Vagina (tissue), 2 donors: ENCODE data around the gene MYZAP. TPM values are rescaled to one million over a fixed set of nuclear protein-coding genes. Genes with fewer than 3 reads are reported as not detected.

Experiments
- DNase-seq, 2 donors: peaks; one replicate each; pipeline ENCODE4 v3.0.0-alpha.2; 2017; ENCODE audit errors: extremely low spot score in 2 of 2
- H3K27ac ChIP-seq: fragments of 200-600 bp; sonication (generic); one replicate; pipeline ENCODE4 v1.5.1; 2019
- H3K27me3 ChIP-seq: fragments of 200-600 bp; sonication (generic); one replicate; pipeline ENCODE4 v1.5.1; 2019
- H3K36me3 ChIP-seq, 2 donors: fragments of 200-600 bp; sonication (generic); one replicate each; pipeline ENCODE4 v1.5.1; 2017 to 2019
- H3K4me1 ChIP-seq: fragments of 200-600 bp; sonication (generic); one replicate; pipeline ENCODE4 v1.5.1; 2019
- H3K4me3 ChIP-seq, 2 donors: fragments of 200-600 bp; sonication (generic); 1 replicate in 1 of 2; 2 replicates in 1 of 2; pipeline ENCODE4 v1.5.1; 2016 to 2019
- H3K9me3 ChIP-seq: fragments of 200-600 bp; sonication (generic); one replicate; pipeline ENCODE4 v1.5.1; 2019
- CTCF ChIP-seq, 3 experiments: fragments of 450-650 bp in 2 of 3; fragments of 200-600 bp in 1 of 3; sonication (generic) in 1 of 3; IDR thresholded peaks; one replicate each; pipeline ENCODE4 v1.5.1; 2017 to 2019; ENCODE audit warnings: antibody characterized with exemption in 3 of 3, mild to moderate bottlenecking in 2 of 3, moderate library complexity in 2 of 3
- POLR2A ChIP-seq, 2 donors: fragments of 450-650 bp; IDR thresholded peaks; one replicate each; pipeline ENCODE4 v1.6.1; 2017; ENCODE audit warnings: antibody characterized with exemption in 2 of 2, mild to moderate bottlenecking in 2 of 2, moderate library complexity in 2 of 2
- POLR2AphosphoS5 ChIP-seq, 2 donors: sonication (generic); formaldehyde crosslinking; IDR thresholded peaks; one replicate each; pipeline ENCODE4 v1.9.0; 2017; ENCODE audit warnings: antibody characterized with exemption in 2 of 2, mild to moderate bottlenecking in 2 of 2, low read depth in 1 of 2; ENCODE audit not compliant: insufficient read depth in 1 of 2
- intact Hi-C: fragments of 100-400 bp; cut with DNase I; formaldehyde crosslinking; loops from one replicate; pipeline ENCODE4 v1.15.1; 2023
- total RNA-seq: library from RNA; depleted of rRNA; stranded (reverse); fragments of >200 nt; gene quantifications from one replicate; pipeline ENCODE4 v1.2.3, GENCODE V29; 2016

MYZAP gene
- total RNA-seq, 1 donor from 2014 or later = 15.2 TPM

- H3K4me3 ChIP-seq = peak overlapping the region; percentile 79 to 82
- intact Hi-C loops = loop anchor here (5.0 kb wide), 1 partner anchor 946 kb away; no protein-coding TSS in a partner anchor
- no peaks in the 10 kb centered on the region for H3K27me3 ChIP-seq
- TF ChIP-seq CTCF (IDR thresholded peaks at IDR 0.05) = no peak
- no peak for TF ChIP-seq POLR2AphosphoS5 (IDR thresholded peaks at IDR 0.05; ENCODE audit: insufficient read depth in 1 of 2, low read depth in 1 of 2)
- TF ChIP-seq POLR2A (IDR thresholded peaks at IDR 0.05) = no peak
- DNase-seq = no peak
- no peak overlapping the region for H3K27ac ChIP-seq
- peaks cover 55% of the 10 kb centered on the region for H3K4me1 ChIP-seq
- H3K36me3 ChIP-seq = peaks cover 0 to 39% of the 10 kb centered on the region in 2 donors
- H3K9me3 ChIP-seq = no peaks in the 10 kb centered on the region
Measured at GRCh38 chr15:57708047-57708446, 116.3 kb downstream of the MYZAP start.

GRCh38 chr15:57718309-57718708 lies 126.6 kb downstream of the MYZAP start:
- no peak for DNase-seq
- peaks cover 0 to 24% of the 10 kb centered on the region in 2 donors for H3K36me3 ChIP-seq
- no peaks in the 10 kb centered on the region for H3K9me3 ChIP-seq
- H3K27me3 ChIP-seq = no peaks in the 10 kb centered on the region
- no peak for TF ChIP-seq POLR2AphosphoS5 (IDR thresholded peaks at IDR 0.05; ENCODE audit: insufficient read depth in 1 of 2, low read depth in 1 of 2)
- TF ChIP-seq POLR2A (IDR thresholded peaks at IDR 0.05) = no peak
- TF ChIP-seq CTCF (IDR thresholded peaks at IDR 0.05) = no peak
- intact Hi-C loops = no loop called here
- no peaks in the 10 kb centered on the region for H3K4me1 ChIP-seq
- H3K4me3 ChIP-seq = no peak overlapping the region
- no peak overlapping the region for H3K27ac ChIP-seq

- intact Hi-C loops = no loop called here
- H3K36me3 ChIP-seq = peaks cover 0 to 6% of the 10 kb centered on the region in 2 donors
- DNase-seq = no peak
- no peaks in the 10 kb centered on the region for H3K9me3 ChIP-seq
- no peaks in the 10 kb centered on the region for H3K4me1 ChIP-seq
- no peaks in the 10 kb centered on the region for H3K27me3 ChIP-seq
- H3K27ac ChIP-seq = no peak overlapping the region
- no peak for TF ChIP-seq POLR2AphosphoS5 (IDR thresholded peaks at IDR 0.05; ENCODE audit: insufficient read depth in 1 of 2, low read depth in 1 of 2)
- H3K4me3 ChIP-seq = no peak overlapping the region
Measured at GRCh38 chr15:57720867-57721266, 129.2 kb downstream of the MYZAP start.

- Histone ChIP-seq H3K9me3 (no peaks in the 10 kb centered on the region), H3K36me3 (no peaks in the 10 kb centered on the region), H3K4me3 (no peak overlapping the region), H3K4me1 (no peaks in the 10 kb centered on the region), H3K27me3 (no peaks in the 10 kb centered on the region), H3K27ac (no peak overlapping the region)
- intact Hi-C loops = no loop called here
- DNase-seq = no peak
- TF ChIP-seq CTCF (IDR thresholded peaks at IDR 0.05) (no peak), POLR2AphosphoS5 (IDR thresholded peaks at IDR 0.05; ENCODE audit: insufficient read depth in 1 of 2, low read depth in 1 of 2) (no peak), POLR2A (IDR thresholded peaks at IDR 0.05) (no peak)
Measured at GRCh38 chr15:57726411-57726810, 134.7 kb downstream of the MYZAP start.

GRCh38 chr15:57727031-57727430 lies 135.3 kb downstream of the MYZAP start:
- H3K36me3 ChIP-seq = no peaks in the 10 kb centered on the region
- intact Hi-C loops = no loop called here
- no peaks in the 10 kb centered on the region for H3K4me1 ChIP-seq
- H3K27me3 ChIP-seq = no peaks in the 10 kb centered on the region
- no peak for DNase-seq
- TF ChIP-seq POLR2A (IDR thresholded peaks at IDR 0.05) (no peak), POLR2AphosphoS5 (IDR thresholded peaks at IDR 0.05; ENCODE audit: insufficient read depth in 1 of 2, low read depth in 1 of 2) (no peak), CTCF (IDR thresholded peaks at IDR 0.05) (no peak)
- no peaks in the 10 kb centered on the region for H3K9me3 ChIP-seq
- H3K27ac ChIP-seq = no peak overlapping the region
- H3K4me3 ChIP-seq = no peak overlapping the region
